ENCODE results near the gene SMYD2. TPM values are rescaled to one million over a fixed set of nuclear protein-coding genes. Genes with fewer than 3 reads are reported as not detected.

SMYD2 gene
- total RNA-seq, 2 donors from 2014 or later: 13.8 to 22.4 TPM

- H3K9ac ChIP-seq (ENCODE audit: extremely low read depth, low read length, poor library complexity, severe bottlenecking): no peak overlapping the region
- Mint-ChIP-seq H3K4me1 (peaks cover 5% of the 10 kb centered on the region), H3K27ac (no peak overlapping the region), H3K27me3 (ENCODE audit: insufficient read depth) (no peaks in the 10 kb centered on the region), H3K4me3 (no peak overlapping the region), H3K9me3 (no peaks in the 10 kb centered on the region), H3K36me3 (ENCODE audit: low read depth) (peaks cover 10% of the 10 kb centered on the region)
- H3K27ac ChIP-seq (ENCODE audit: low read depth, low read length): no peak overlapping the region
- peaks cover 18% of the 10 kb centered on the region for H3K36me3 ChIP-seq (ENCODE audit: control insufficient read depth, insufficient read depth, low read length)
- H3K9me3 ChIP-seq (ENCODE audit: control insufficient read depth, low read length): no peaks in the 10 kb centered on the region
- no peaks in the 10 kb centered on the region for H3K4me1 ChIP-seq (ENCODE audit: control insufficient read depth, insufficient read depth, low read length)
- H3K27me3 ChIP-seq (ENCODE audit: control insufficient read depth, insufficient read depth, low read length, poor library complexity, severe bottlenecking): no peaks in the 10 kb centered on the region
- no peak overlapping the region for H3K4me3 ChIP-seq (ENCODE audit: low read length)
- peak; percentile 95 for TF ChIP-seq CTCF (conservative IDR thresholded peaks at IDR 0.05)
- DNase-seq: peak; percentile 96
- WGBS, 2 experiments (ENCODE audit: insufficient coverage in 1 of 2, insufficient read length in 1 of 2): 67 to 71% methylated on average over 10 to 11 of the region's 11 CpGs
Observed at GRCh38 chr1:214328770-214329469, 48.0 kb downstream of the SMYD2 start.

- Mint-ChIP-seq H3K4me3 (no peak overlapping the region), H3K27me3 (ENCODE audit: insufficient read depth) (no peaks in the 10 kb centered on the region), H3K27ac (no peak overlapping the region), H3K4me1 (peaks cover 5% of the 10 kb centered on the region), H3K36me3 (ENCODE audit: low read depth) (peaks cover 15% of the 10 kb centered on the region), H3K9me3 (no peaks in the 10 kb centered on the region)
- Histone ChIP-seq H3K4me1 (ENCODE audit: control insufficient read depth, insufficient read depth, low read length) (no peaks in the 10 kb centered on the region), H3K27me3 (ENCODE audit: control insufficient read depth, insufficient read depth, low read length, poor library complexity, severe bottlenecking) (no peaks in the 10 kb centered on the region), H3K9ac (ENCODE audit: extremely low read depth, low read length, poor library complexity, severe bottlenecking) (no peak overlapping the region), H3K36me3 (ENCODE audit: control insufficient read depth, insufficient read depth, low read length) (peaks cover 18% of the 10 kb centered on the region), H3K27ac (ENCODE audit: low read depth, low read length) (no peak overlapping the region), H3K9me3 (ENCODE audit: control insufficient read depth, low read length) (no peaks in the 10 kb centered on the region), H3K4me3 (ENCODE audit: low read length) (no peak overlapping the region)
- 93 to 96% methylated on average over 16 to 20 of the region's 20 CpGs for WGBS, 2 experiments (ENCODE audit: insufficient coverage in 1 of 2, insufficient read length in 1 of 2)
- no peak for TF ChIP-seq CTCF (conservative IDR thresholded peaks at IDR 0.05)
- peak; percentile 43 for DNase-seq
Observed at GRCh38 chr1:214329470-214330220, 48.7 kb downstream of the SMYD2 start.

GRCh38 chr1:214330222-214330621 is 49.3 kb downstream of the SMYD2 start:
- peaks cover 5% of the 10 kb centered on the region for H3K4me1 Mint-ChIP-seq
- peaks cover 13% of the 10 kb centered on the region for H3K36me3 ChIP-seq (ENCODE audit: control insufficient read depth, insufficient read depth, low read length)
- H3K36me3 Mint-ChIP-seq (ENCODE audit: low read depth): peaks cover 15% of the 10 kb centered on the region
- H3K4me1 ChIP-seq (ENCODE audit: control insufficient read depth, insufficient read depth, low read length): no peaks in the 10 kb centered on the region
- H3K4me3 ChIP-seq (ENCODE audit: low read length): no peak overlapping the region
- no peak overlapping the region for H3K27ac ChIP-seq (ENCODE audit: low read depth, low read length)
- H3K4me3 Mint-ChIP-seq: no peak overlapping the region
- no peaks in the 10 kb centered on the region for H3K9me3 Mint-ChIP-seq
- H3K9me3 ChIP-seq (ENCODE audit: control insufficient read depth, low read length): no peaks in the 10 kb centered on the region
- H3K27me3 Mint-ChIP-seq (ENCODE audit: insufficient read depth): no peaks in the 10 kb centered on the region
- no peak for DNase-seq
- TF ChIP-seq CTCF (conservative IDR thresholded peaks at IDR 0.05): no peak
- WGBS, 2 experiments (ENCODE audit: insufficient coverage in 1 of 2, insufficient read length in 1 of 2): 95 to 96% methylated on average over 3 of the region's 3 CpGs
- no peaks in the 10 kb centered on the region for H3K27me3 ChIP-seq (ENCODE audit: control insufficient read depth, insufficient read depth, low read length, poor library complexity, severe bottlenecking)
- H3K27ac Mint-ChIP-seq: no peak overlapping the region
- H3K9ac ChIP-seq (ENCODE audit: extremely low read depth, low read length, poor library complexity, severe bottlenecking): no peak overlapping the region

Data from endodermal cell (in vitro differentiated cells).